HEK293 (cell line): Measurements from ENCODE around the gene ABL2.
"Not testable (repeated sequence)": the region's sequence is repeated elsewhere in the genome, so short reads cannot be mapped to it uniquely, and the experiment has no call there.

Experiments used
- OSR2 ChIP-seq: fragments of 450-650 bp; formaldehyde crosslinking; IDR thresholded peaks from 2 replicates; pipeline ENCODE4 v1.5.1; 2016; ENCODE audit warnings: missing biosample characterization, missing genetic modification characterization
- TCF7L2 ChIP-seq: IDR thresholded peaks from 2 replicates; pipeline ENCODE4 v1.6.1; 2011; ENCODE audit warnings: low read depth, mild to moderate bottlenecking, inconsistent platforms, low read length, moderate library complexity, borderline replicate concordance
- ZBTB21 ChIP-seq: fragments of 450-650 bp; formaldehyde crosslinking; IDR thresholded peaks from 2 replicates; pipeline ENCODE4 v1.5.1; 2017; ENCODE audit warnings: missing biosample characterization, missing genetic modification characterization
- ZEB2 ChIP-seq: fragments of 450-650 bp; formaldehyde crosslinking; IDR thresholded peaks from 2 replicates; pipeline ENCODE4 v1.5.1; 2016; ENCODE audit warnings: missing biosample characterization, missing genetic modification characterization
- ZNF433 ChIP-seq: fragments of 450-650 bp; formaldehyde crosslinking; IDR thresholded peaks from 2 replicates; pipeline ENCODE4 v1.5.1; 2016; ENCODE audit warnings: missing biosample characterization, missing genetic modification characterization, low read depth
- ZNF585B ChIP-seq: fragments of 450-650 bp; formaldehyde crosslinking; IDR thresholded peaks from 2 replicates; pipeline ENCODE4 v1.5.1; 2016; ENCODE audit warnings: missing biosample characterization, missing genetic modification characterization
- ZNF701 ChIP-seq: fragments of 450-650 bp; formaldehyde crosslinking; IDR thresholded peaks from 2 replicates; pipeline ENCODE4 v1.5.1; 2016; ENCODE audit warnings: missing biosample characterization, missing genetic modification characterization
- ZNF777 ChIP-seq: fragments of 450-650 bp; formaldehyde crosslinking; IDR thresholded peaks from 2 replicates; pipeline ENCODE4 v1.5.1; 2017; ENCODE audit warnings: missing biosample characterization, missing genetic modification characterization, borderline replicate concordance
- TF ChIP-seq, protein P1 (sequence below): fragments of 450-650 bp; formaldehyde crosslinking; IDR thresholded peaks from 2 replicates; pipeline ENCODE4 v1.5.1; 2016; ENCODE audit warnings: missing biosample characterization, missing genetic modification characterization
- TF ChIP-seq, protein P2 (sequence below): fragments of 450-650 bp; formaldehyde crosslinking; IDR thresholded peaks from 2 replicates; pipeline ENCODE4 v1.5.1; 2016; ENCODE audit warnings: missing biosample characterization, missing genetic modification characterization
- TF ChIP-seq, protein P3 (sequence below): fragments of 450-650 bp; formaldehyde crosslinking; IDR thresholded peaks from 2 replicates; pipeline ENCODE4 v1.5.1; 2016; ENCODE audit warnings: missing biosample characterization, missing genetic modification characterization
- TF ChIP-seq, protein P4 (sequence below): fragments of 450-650 bp; formaldehyde crosslinking; IDR thresholded peaks from 2 replicates; pipeline ENCODE4 v1.5.1; 2016; ENCODE audit warnings: missing biosample characterization, missing genetic modification characterization
- TF ChIP-seq, protein P5 (sequence below): fragments of 450-650 bp; formaldehyde crosslinking; IDR thresholded peaks from 2 replicates; pipeline ENCODE4 v1.5.1; 2016; ENCODE audit warnings: missing biosample characterization, missing genetic modification characterization

DNA sequence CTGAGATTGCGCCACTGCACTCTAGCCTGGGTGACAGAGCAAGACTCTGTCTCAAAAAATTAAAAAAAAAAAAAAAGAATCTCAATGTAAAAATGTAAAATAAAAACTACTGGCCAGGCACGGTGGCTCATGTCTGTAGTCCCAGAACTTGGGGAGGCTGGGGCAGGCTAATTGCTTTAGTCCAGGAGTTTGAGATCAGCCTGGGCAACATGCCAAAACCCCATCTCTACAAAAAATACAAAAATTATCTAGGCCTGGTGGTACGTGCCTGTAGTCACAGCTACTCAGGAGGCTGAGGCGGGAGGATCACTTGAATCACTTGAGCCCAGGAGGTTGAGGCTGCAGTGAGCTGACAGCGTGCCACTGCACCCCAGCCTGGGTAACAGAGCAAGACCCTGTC is 44.9 kb upstream of the ABL2 start:
- TF ChIP-seq ZNF433 (tag by site-specific recombination); OSR2 (tag by site-specific recombination); TCF7L2; ZEB2; ZNF777 (tag by site-specific recombination); ZBTB21 (tag by site-specific recombination); ZNF701 (tag by site-specific recombination); ZNF585B (tag by site-specific recombination): not testable (repeated sequence)
- TF ChIP-seq, protein P1, sequence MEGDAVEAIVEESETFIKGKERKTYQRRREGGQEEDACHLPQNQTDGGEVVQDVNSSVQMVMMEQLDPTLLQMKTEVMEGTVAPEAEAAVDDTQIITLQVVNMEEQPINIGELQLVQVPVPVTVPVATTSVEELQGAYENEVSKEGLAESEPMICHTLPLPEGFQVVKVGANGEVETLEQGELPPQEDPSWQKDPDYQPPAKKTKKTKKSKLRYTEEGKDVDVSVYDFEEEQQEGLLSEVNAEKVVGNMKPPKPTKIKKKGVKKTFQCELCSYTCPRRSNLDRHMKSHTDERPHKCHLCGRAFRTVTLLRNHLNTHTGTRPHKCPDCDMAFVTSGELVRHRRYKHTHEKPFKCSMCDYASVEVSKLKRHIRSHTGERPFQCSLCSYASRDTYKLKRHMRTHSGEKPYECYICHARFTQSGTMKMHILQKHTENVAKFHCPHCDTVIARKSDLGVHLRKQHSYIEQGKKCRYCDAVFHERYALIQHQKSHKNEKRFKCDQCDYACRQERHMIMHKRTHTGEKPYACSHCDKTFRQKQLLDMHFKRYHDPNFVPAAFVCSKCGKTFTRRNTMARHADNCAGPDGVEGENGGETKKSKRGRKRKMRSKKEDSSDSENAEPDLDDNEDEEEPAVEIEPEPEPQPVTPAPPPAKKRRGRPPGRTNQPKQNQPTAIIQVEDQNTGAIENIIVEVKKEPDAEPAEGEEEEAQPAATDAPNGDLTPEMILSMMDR = not testable (repeated sequence)
- TF ChIP-seq, protein P2, sequence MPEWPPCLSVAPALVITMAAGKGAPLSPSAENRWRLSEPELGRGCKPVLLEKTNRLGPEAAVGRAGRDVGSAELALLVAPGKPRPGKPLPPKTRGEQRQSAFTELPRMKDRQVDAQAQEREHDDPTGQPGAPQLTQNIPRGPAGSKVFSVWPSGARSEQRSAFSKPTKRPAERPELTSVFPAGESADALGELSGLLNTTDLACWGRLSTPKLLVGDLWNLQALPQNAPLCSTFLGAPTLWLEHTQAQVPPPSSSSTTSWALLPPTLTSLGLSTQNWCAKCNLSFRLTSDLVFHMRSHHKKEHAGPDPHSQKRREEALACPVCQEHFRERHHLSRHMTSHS (tag by site-specific recombination) = not testable (repeated sequence)
- TF ChIP-seq, protein P3, sequence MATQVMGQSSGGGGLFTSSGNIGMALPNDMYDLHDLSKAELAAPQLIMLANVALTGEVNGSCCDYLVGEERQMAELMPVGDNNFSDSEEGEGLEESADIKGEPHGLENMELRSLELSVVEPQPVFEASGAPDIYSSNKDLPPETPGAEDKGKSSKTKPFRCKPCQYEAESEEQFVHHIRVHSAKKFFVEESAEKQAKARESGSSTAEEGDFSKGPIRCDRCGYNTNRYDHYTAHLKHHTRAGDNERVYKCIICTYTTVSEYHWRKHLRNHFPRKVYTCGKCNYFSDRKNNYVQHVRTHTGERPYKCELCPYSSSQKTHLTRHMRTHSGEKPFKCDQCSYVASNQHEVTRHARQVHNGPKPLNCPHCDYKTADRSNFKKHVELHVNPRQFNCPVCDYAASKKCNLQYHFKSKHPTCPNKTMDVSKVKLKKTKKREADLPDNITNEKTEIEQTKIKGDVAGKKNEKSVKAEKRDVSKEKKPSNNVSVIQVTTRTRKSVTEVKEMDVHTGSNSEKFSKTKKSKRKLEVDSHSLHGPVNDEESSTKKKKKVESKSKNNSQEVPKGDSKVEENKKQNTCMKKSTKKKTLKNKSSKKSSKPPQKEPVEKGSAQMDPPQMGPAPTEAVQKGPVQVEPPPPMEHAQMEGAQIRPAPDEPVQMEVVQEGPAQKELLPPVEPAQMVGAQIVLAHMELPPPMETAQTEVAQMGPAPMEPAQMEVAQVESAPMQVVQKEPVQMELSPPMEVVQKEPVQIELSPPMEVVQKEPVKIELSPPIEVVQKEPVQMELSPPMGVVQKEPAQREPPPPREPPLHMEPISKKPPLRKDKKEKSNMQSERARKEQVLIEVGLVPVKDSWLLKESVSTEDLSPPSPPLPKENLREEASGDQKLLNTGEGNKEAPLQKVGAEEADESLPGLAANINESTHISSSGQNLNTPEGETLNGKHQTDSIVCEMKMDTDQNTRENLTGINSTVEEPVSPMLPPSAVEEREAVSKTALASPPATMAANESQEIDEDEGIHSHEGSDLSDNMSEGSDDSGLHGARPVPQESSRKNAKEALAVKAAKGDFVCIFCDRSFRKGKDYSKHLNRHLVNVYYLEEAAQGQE (tag by site-specific recombination) = not testable (repeated sequence)
- TF ChIP-seq, protein P4, sequence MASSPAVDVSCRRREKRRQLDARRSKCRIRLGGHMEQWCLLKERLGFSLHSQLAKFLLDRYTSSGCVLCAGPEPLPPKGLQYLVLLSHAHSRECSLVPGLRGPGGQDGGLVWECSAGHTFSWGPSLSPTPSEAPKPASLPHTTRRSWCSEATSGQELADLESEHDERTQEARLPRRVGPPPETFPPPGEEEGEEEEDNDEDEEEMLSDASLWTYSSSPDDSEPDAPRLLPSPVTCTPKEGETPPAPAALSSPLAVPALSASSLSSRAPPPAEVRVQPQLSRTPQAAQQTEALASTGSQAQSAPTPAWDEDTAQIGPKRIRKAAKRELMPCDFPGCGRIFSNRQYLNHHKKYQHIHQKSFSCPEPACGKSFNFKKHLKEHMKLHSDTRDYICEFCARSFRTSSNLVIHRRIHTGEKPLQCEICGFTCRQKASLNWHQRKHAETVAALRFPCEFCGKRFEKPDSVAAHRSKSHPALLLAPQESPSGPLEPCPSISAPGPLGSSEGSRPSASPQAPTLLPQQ (tag by site-specific recombination) = not testable (repeated sequence)
- TF ChIP-seq, protein P5, sequence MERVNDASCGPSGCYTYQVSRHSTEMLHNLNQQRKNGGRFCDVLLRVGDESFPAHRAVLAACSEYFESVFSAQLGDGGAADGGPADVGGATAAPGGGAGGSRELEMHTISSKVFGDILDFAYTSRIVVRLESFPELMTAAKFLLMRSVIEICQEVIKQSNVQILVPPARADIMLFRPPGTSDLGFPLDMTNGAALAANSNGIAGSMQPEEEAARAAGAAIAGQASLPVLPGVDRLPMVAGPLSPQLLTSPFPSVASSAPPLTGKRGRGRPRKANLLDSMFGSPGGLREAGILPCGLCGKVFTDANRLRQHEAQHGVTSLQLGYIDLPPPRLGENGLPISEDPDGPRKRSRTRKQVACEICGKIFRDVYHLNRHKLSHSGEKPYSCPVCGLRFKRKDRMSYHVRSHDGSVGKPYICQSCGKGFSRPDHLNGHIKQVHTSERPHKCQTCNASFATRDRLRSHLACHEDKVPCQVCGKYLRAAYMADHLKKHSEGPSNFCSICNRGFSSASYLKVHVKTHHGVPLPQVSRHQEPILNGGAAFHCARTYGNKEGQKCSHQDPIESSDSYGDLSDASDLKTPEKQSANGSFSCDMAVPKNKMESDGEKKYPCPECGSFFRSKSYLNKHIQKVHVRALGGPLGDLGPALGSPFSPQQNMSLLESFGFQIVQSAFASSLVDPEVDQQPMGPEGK (tag by site-specific recombination) = not testable (repeated sequence)
